Hair follicle dermal papilla cell (primary cell): ENCODE data around the gene LY9. TPM values are rescaled to one million over a fixed set of nuclear protein-coding genes. Genes with fewer than 3 reads are reported as not detected.

Experiments
- total RNA-seq: library from RNA; depleted of rRNA; stranded (reverse); fragments of >200 nt; gene quantifications from 2 replicates; pipeline ENCODE4 v1.2.3, GENCODE V29; 2012

LY9 gene
- total RNA-seq = not detected in 2 replicates

GRCh38 chr1:160795951-160796383 lies at the start of gene LY9:
Gene LY9 (plus strand): TSS chr1:160796174. CDS start chr1:160796188, 14 bp downstream.

GRCh38 chr1:160862203-160863060 lies 66.5 kb downstream of the LY9 start, which contains the start of gene CD244:
Gene CD244 (minus strand): TSS chr1:160862887. CDS start chr1:160862677, 210 bp downstream.

Other genes starting within 250 kb of the LY9 start
- not detected in 2 replicates for gene CD84, start 216.7 kb upstream of the LY9 start, total RNA-seq
- not detected in 2 replicates for gene SLAMF1, start 149.1 kb upstream of the LY9 start, total RNA-seq
- not detected in 2 replicates for gene CD48, start 84.4 kb upstream of the LY9 start, total RNA-seq
- gene SLAMF7, start 56.9 kb upstream of the LY9 start, total RNA-seq = not detected in 2 replicates
- not detected in 2 replicates for gene CD244, start 66.7 kb downstream of the LY9 start, total RNA-seq
- gene ITLN1, start 89.0 kb downstream of the LY9 start, total RNA-seq = not detected in 2 replicates
- not detected in 2 replicates for gene ITLN2, start 158.6 kb downstream of the LY9 start, total RNA-seq
- gene F11R, start 225.0 kb downstream of the LY9 start, total RNA-seq = 2.1 and 3.6 TPM in 2 replicates
- 1.5 TPM in 1 of 2 replicates, not detected in the other for gene TSTD1, start 242.8 kb downstream of the LY9 start, total RNA-seq
- gene USF1, start 249.8 kb downstream of the LY9 start, total RNA-seq = 60.5 and 62.1 TPM in 2 replicates